Measurements from ENCODE around the gene PHTF1.

Gene PHTF1

GRCh38 chr1:113657126-113657525 lies 102.2 kb downstream of the PHTF1 start:
- Mint-ChIP-seq H3K36me3 (ENCODE audit: low read depth) (no peaks in the 10 kb centered on the region), H3K4me3 (no peak overlapping the region), H3K27ac (no peak overlapping the region), H3K4me1 (ENCODE audit: low read depth) (no peaks in the 10 kb centered on the region), H3K9me3 (no peaks in the 10 kb centered on the region), H3K27me3 (ENCODE audit: low read depth) (no peaks in the 10 kb centered on the region)

- no peak overlapping the region for H3K27ac Mint-ChIP-seq
- H3K4me1 Mint-ChIP-seq (ENCODE audit: low read depth) = no peaks in the 10 kb centered on the region
- no peaks in the 10 kb centered on the region for H3K9me3 Mint-ChIP-seq
- no peaks in the 10 kb centered on the region for H3K27me3 Mint-ChIP-seq (ENCODE audit: low read depth)
- H3K36me3 Mint-ChIP-seq (ENCODE audit: low read depth) = no peaks in the 10 kb centered on the region
- H3K4me3 Mint-ChIP-seq = no peak overlapping the region
These were observed 104.4 kb downstream of the PHTF1 start for GRCh38 chr1:113654883-113655282.

DNA sequence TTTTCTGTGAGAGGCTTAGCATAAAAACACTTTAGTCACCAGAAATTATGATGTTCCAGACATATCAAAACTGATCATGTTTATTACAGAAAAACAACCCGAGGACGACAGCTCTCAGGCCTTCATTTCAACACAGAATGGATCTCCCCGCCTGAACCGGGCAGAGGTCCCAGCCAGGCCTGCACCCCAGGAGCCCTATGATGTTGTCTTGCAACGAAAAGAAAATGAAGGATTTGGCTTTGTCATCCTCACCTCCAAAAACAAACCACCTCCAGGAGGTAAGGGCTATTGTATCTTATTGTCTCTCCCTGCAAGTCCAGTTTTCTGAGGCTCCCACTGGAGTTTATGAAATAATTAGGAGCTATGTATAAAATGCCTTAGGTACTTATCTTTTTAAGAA lies 105.5 kb downstream of the PHTF1 start:
- H3K36me3 Mint-ChIP-seq (ENCODE audit: low read depth) = no peaks in the 10 kb centered on the region
- no peak overlapping the region for H3K27ac Mint-ChIP-seq
- no peaks in the 10 kb centered on the region for H3K9me3 Mint-ChIP-seq
- H3K27me3 Mint-ChIP-seq (ENCODE audit: low read depth) = no peaks in the 10 kb centered on the region
- H3K4me3 Mint-ChIP-seq = no peak overlapping the region
- H3K4me1 Mint-ChIP-seq (ENCODE audit: low read depth) = no peaks in the 10 kb centered on the region

DNA sequence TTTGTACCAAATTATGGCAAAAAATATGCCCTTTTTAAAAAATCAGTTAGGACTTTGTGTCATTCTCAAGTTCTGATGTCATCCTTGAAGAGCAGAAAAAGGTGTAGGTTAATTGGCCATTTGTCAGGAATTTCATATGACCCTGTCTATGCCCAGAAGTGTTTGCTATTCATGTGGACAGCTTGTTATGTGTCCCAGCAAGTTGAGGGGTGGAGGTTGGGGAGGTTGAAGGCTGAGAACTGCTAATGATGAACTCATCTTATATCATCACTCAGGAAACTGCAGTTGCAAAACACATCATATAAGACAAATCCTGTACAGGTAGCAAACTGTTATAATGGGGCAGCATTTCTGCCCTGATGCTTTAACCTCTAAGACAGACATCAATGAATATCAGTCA lies 106.5 kb downstream of the PHTF1 start:
- Mint-ChIP-seq H3K4me1 (ENCODE audit: low read depth) (no peaks in the 10 kb centered on the region), H3K27me3 (ENCODE audit: low read depth) (no peaks in the 10 kb centered on the region), H3K9me3 (no peaks in the 10 kb centered on the region), H3K36me3 (ENCODE audit: low read depth) (no peaks in the 10 kb centered on the region), H3K27ac (no peak overlapping the region), H3K4me3 (no peak overlapping the region)

DNA sequence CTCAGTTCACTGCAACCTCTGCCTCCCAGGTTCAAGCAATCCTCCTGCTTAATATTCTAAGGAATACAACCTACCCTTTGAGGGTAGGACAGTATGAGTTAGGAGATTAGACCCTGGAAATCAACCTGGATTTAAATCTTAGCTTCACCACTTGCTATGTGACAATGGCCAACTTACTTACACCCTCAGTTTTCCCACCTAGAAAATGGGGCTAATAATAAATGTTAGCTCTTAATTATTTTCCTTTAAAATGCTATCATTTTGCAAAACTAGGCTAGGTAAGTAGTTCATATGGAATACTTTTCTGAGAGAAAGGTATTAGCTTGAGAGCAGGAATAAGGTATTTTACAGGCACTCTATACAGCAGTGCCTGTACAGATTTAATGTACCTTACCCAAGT lies 110.8 kb downstream of the PHTF1 start:
- Mint-ChIP-seq H3K27me3 (ENCODE audit: low read depth) (no peaks in the 10 kb centered on the region), H3K9me3 (no peaks in the 10 kb centered on the region), H3K4me1 (ENCODE audit: low read depth) (no peaks in the 10 kb centered on the region), H3K36me3 (ENCODE audit: low read depth) (no peaks in the 10 kb centered on the region), H3K4me3 (no peak overlapping the region), H3K27ac (no peak overlapping the region)

DNA sequence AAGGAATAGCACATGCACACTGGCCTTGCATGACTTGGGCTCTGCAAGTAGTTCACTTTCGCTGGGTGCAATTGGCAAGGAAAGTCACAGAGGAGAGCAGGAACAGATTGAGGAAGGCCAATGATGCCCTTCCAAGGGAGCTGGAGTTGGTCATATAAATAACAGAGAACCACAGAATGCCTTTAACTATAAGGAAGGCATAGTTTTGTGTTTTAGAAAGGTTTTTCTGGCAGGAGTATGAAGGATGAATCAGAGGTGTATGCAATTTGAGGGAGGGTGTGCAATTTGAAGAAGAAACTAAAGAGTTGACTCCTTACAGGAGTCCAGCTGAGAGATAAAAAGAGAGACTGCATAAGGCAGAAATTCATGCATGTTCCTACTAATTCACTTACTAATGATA lies 112.1 kb downstream of the PHTF1 start:
- Mint-ChIP-seq H3K27me3 (ENCODE audit: low read depth) (no peaks in the 10 kb centered on the region), H3K36me3 (ENCODE audit: low read depth) (no peaks in the 10 kb centered on the region), H3K9me3 (no peaks in the 10 kb centered on the region), H3K4me1 (ENCODE audit: low read depth) (no peaks in the 10 kb centered on the region), H3K27ac (no peak overlapping the region), H3K4me3 (no peak overlapping the region)
